HL-60/S4 treated with phorbol 12-myristate 13-acetate at 8.2 ng/mL for 4 days and 3 days (cell line): Measurements from ENCODE around the gene SLCO3A1.
"Not testable (repeated sequence)": the region's sequence is repeated elsewhere in the genome, so short reads cannot be mapped to it uniquely, and the experiment has no call there.

Experiments
- in situ Hi-C: fragments of 300-500 bp; cut with MboI; formaldehyde crosslinking; loops from 2 replicates; pipeline ENCODE4 v1.15.0; 2022; ENCODE audit warnings: low sequenced_read_pairs

SLCO3A1 gene

DNA sequence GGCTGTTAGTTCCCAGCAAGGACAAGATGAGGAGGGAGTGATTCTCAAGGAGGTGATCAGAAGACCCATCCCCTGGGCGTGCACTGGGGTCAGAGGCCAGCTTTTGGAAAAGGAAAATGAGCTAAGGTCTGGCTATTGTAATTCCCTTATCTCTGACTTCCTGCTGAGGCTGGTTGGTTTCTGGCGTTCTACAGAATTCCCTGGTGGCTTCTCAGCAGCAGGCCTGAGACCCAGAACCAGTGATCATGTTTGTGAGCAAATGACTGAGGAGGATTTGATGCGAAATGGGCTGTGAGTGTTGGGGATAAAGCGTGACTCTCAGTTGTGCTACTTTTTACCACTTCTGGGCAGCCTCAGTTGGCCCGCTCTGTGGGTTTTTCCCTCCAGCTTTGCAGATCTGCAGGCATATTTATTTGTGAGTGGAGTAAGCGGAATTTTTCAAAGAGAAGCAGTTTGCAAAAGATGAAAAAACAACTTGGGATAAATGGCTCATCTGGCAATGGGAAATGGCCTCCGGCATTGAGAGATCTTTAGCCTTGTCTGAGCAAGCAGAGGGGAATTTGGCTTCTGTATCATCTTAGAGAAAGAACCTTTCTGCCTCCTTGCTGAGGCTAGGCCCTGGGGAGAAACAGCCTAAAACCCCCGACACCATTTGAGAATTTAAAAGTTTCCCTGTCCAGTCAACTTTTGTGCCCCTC is 102.7 kb downstream of the SLCO3A1 start:
- in situ Hi-C loops, result no loop called here

DNA sequence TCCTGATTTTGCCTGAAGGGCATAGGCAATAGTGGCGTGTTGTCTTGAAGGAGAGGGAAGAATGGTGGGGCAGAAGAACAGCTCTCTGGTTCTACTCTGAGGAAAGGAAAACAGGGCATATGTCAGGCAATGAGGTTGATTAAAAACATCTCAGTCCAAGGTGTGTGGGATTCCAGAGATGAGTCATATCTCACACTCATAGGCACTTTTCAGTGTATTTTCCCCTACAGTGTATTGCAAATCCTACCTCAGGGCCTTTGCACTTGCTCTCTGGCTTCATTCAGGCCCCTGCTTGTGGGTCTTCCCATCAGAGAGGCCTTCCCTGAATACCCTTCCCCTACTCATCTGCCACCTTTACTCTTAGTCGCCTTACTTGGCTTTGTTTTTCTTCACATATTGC is 107.8 kb downstream of the SLCO3A1 start:
- in situ Hi-C loops, result no loop called here

DNA sequence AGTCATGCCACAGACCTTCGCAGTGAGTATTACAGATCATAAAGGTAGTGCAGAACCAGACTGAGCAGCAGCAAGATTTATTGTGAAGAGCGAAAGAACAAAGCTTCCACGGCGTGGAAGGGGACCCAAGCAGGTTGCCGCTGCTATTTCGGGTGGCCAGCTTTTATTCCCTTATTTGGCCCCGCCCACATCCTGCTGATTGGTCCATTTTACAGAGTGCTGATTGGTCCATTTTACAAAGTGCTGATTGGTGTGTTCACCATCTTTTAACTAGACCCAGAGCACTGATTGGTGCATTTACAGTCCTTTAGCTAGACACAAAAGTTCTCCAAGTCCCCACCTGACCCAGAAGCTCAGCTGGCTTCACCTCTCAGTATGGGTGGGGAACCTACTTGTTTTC is 110.2 kb downstream of the SLCO3A1 start:
- in situ Hi-C loops, result not testable (repeated sequence)

DNA sequence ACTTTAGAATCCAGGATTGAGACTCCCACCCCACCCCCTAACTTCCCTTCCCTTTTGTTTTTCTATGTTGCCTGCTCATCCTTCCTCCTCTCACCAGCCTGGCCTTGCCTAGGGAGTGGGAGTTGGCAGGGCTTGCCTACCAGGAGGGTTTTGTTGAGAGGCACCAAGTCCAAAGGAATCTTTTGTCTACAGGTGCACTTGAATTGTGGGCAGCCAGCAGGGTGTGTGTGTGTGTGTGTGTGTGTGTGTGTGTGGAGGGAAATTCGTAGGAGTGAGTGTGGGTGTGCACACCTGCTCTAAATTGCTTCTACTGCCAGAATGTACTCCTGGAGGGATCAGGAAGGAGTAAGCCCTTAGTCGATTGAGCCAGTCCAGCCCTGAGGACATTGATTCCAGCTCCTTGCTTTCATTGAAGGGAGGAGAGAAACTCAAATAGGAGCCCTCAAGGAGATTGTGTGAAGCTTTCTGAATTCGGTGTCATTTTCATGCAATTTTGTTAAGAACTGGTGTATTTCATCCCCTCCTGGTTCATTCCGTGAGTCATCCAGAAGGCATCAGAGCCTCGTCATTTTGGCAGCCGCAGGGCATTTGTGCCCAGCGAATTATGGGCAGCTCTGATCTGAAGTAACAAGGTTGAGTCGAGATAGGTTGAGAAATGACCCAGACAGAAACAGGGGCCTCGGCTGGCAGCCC is 112.1 kb downstream of the SLCO3A1 start:
- in situ Hi-C loops, result no loop called here

DNA sequence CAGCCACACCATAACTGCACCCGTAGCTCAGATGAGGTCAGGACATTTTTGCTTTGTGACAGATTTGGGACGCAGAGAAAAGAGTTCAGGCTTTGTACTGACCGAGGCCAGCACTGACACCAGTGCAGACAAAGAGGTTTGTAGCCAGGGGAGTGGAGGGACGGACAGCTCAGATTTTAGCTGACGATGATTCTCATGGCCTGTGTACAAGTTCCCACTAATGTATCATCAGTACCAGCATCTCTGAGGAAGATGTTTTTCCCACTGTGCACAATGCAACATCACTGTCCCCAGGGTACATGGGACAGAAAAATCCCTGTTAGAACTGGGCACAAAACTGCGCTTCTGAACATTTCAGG is 112.7 kb downstream of the SLCO3A1 start:
- in situ Hi-C loops, result no loop called here

DNA sequence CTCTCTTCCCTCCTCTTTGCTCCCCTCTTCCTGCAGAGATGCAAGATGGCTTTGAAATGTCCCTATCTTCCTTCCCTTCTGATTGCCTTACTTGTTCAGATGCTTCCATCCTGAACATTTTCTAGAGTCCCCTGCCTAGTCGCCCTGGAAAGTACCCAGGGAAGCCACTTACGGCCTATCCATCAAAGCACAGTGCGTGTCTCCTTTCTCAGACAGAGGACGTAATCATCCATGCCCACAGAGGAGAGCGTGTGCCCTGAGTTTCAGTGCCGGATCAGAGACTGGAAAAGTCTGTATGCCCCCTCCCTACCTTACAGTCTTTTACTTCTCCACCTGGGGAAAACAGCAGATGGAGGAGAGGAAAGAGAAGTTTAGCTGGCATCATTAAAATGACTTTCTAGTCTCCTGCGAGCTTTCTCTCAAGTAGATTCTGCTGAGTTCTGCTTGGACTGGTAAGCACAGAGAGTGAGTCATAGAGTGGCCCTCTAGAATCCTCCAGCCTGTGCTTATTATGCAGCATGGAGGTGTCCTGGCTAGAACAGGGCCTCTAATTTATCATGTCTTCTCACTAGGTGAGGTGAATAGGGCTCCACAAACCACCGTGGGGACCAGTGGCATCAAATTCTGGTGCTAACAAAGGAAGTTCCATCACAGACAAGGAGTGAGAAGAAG is 114.6 kb downstream of the SLCO3A1 start:
- in situ Hi-C loops, result no loop called here

DNA sequence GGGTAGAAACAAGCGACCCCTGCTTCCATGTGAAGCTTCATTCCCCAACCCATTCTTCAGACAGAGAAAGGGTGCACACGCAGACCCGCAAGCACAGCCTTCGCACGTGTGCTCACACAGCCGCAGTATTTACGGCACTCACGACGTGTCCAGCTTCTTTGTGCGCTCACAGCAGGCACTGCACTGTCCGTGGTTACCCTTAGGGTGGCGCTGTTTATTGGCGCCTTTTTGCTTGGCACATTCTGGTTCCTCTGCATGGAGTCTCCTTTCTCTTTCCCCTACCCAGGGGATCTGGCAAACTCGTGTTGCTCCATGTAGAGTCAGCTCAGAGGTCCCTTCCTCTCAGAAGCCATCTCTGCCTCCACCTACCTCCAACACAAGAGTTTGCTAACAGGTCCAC is 115.1 kb downstream of the SLCO3A1 start:
- in situ Hi-C loops, result no loop called here

DNA sequence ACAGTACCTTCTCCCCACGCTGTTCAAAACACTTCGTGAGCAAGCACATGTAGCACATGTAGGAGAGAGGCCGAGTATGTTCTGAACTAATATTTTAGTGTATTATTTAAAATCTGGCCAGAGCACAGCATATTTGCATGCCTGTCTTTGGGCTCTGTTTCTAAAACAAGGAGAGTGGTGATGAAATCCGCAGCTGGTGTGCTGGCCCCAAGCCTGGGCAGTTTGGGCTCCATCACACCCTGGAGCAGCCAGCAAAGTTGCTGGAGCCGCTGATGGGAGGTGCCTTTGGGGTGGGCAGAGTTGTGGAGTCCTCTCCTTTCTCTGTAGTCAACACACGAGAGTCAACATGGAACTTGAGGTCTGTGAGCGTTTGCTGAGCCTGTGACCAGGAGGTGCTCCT is 116.6 kb downstream of the SLCO3A1 start:
- in situ Hi-C loops, result no loop called here

DNA sequence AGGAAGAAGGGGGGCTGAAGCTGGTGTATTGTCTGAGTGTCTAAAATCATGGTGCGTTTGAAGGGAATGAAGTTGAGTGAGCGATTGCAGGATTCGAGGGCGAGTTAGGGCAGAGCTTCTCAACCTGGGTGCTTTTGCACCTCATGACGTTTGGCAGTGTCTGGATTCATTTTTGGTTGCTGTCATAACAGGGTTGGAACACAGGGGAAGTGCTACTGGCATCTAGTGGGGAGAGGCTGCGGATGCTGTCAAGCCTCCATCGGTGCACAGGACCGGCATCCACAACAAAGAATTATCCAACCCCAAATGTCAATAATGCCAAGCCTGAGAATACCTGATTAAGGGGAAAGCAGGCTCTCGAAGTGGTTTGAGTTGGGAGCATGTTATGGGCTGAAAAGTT is 120.0 kb downstream of the SLCO3A1 start:
- in situ Hi-C loops, result no loop called here

DNA sequence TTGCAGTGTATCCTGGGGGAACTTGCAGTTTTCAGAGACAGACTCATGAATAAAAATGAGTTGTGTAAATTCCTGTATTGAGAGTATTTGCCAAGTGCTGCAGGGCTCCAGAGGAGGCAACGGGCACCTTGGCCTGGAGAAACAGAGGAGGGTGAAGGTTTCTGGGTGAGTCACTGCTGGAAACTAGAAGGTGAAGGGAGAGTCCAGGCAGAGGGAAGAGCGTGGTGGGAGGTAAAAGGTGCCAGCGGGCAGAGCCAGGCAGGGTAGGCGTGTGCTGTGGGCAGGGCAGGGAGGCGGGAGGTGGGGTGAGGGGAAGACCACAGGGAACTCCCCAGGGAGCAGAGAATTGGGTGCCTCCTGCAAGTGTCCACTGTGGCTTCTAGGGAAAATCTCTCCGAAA is 120.8 kb downstream of the SLCO3A1 start:
- in situ Hi-C loops, result no loop called here

DNA sequence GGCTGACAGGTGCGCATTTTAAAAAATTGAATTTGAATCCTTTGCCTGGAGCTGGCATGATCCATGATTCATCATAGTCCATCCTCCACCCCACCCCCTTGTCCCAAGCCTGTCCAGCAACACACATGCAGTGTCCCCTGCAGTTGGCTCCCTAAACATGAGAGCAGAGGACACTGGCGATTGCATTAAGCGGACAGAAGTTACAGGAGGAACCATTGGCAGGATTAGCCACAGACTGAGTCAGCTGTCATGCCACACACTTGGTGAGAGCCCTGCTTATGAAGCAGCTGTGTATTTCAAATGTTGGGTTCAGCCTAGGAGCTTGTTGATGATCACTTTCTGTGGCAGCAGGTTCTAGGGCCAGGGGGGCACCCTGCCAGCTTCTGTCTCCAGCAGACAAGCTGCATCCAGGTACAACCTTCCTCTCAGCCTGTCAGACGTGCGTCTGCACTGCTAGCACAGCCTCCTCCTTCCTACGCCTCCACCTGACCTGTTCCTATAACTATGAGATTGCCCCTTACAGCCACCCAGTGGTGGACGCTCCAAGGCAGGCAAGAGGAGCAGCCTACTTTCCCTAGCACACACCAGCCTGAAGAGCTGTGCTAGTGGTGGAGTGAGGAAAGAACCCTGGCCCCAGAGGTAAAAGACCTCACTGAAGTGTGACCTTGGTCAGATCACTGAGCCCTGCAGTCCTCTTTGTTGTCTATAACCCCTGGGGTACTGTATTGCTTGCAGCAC is 121.9 kb downstream of the SLCO3A1 start:
- in situ Hi-C loops, result no loop called here

DNA sequence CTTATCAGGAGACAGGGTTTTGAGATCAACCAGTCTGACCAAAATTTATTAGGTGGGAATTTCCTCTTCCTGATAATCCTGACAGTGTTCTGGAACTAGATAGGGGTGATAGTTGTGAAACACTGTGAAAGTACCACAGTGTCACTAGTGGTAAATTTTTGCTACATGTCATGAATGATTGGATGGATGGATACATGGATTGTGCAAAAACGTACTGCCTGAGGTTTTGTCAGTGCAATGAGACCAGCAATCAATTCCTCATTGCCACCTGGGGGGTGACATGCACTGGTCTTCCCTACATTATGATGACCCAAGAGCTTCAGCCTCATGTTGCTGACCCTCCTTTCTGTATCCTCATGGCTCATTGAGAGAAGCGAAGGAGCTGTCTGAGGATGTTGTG is 123.5 kb downstream of the SLCO3A1 start:
- in situ Hi-C loops, result no loop called here

DNA sequence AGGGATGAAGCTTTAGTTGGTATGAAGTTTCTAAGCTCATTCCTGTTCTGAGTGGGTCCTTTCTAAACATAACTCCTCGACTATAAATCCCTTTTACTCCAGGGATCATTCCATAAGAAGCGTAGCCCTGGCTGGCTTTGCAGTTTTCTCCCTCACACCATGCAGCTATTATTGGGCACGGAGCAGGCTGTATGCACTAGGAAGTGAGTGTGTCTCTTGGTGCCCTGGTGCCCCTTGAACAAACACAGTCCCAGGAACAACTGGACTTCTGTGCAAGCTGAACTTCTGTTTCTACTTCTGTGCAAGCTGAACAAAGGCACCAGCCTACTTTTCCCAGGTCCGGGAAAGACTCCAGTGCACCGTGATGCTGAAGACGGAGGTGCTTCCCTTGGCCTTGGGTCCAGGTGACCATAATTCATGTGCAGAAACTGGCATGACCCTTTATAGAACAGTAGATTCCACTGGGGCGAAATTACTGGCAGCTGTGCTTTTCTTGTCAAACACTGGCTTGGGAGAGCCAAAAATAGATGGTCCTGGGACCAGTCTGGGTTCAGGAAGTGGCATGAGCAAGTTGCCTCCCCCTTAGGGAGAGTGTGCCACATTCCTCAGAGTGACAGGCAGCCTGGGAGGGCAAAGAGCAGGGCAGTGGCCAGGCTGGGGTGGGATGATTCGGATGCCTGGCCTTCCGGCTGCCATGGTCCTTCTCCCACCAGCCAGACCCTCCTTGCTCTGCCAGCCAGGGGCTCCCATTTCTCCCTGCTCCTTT is 127.2 kb downstream of the SLCO3A1 start:
- in situ Hi-C loops, result no loop called here

DNA sequence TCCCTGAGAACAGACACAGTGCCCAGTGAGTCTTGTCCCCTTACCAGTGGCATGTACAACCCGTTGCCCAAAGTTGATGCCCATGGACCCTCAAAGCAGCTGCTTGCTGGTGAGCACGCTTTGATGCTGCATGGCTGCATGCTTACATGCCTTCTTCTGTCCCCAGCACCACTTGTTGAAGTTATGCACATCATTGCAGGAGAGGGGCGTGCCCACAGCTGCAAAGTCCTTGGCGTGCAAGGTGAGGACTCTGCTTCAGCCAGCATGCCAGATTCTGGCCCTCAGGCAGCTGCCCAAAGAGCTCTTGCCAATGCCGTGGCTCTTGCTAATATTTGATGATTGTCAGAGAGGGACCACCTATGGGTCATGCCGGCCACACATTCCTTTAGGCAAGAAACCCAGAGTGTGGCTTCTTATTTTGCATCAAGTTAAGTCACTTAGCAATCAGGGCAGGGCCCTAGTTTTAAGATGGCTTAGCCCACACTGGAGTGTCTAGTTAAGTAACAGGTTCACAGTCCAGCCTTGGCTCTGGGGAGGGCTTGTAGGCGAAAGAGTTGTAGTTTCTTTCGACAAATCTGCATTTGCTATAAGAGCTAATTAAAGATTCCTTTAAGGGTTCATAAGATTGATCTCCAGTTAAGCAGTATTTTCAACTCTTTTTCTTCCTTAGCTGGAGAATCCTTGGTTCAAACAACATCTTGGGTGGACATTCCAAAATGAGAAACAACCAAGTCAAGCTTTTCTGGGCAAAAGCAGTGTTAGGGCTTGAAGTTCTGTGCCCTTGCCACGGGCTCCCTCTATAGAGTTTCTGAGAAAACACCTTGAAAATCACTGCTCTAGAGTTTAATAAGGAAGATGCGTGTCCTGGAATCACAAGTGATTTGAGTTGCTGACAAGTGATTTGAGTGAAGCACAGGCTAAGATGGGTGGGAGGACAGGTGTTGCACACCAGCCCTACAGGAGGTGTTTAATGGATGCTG is 128.6 kb downstream of the SLCO3A1 start:
- in situ Hi-C loops, result no loop called here

DNA sequence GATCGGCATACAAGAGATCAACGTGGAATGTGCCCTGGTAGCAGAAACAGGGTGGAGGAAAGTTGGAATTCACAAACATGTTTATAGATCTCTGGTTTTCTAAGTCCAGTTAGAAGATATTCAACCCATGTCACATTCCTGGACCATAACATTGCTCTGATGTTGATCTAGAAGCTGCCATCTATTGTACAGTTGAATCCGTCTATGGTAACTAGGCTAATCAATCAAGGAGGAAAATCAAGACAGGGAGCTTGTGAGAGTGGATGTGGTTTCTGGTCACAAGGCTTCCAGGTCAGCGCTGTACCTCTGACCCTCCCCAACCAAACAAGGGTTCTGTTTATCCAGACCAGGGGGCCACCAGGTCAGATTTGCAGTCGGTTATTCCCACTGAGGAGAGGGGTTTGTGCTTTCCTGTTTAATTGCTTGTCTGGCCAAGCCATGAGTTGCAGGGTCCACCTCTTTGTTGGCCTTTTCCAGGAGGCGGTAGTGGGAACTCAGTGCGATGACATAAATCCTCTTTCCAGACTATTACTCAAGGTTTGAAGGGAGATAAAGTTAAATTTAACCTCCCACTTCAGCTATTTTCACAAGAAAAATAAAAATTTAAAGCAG is 130.3 kb downstream of the SLCO3A1 start:
- in situ Hi-C loops, result no loop called here

DNA sequence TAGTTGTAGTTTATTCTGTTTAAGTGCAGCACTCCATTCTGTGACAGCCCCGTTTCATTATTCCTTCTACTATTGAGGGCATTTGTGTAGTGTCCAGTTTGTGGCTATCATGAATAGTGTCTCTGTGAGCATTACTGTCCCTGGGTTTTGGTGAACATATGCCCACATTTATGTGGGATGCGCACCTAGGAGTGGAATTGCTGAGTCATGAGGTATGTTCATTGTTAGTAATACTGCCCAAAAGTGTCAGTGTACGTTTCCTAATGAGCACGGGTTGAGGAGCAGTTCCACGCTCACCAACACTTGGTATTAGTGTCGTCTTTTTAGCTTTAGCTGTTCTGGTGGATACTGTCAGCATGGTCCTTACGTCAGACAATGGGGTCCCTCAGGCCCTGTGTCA is 131.8 kb downstream of the SLCO3A1 start:
- in situ Hi-C loops, result no loop called here

DNA sequence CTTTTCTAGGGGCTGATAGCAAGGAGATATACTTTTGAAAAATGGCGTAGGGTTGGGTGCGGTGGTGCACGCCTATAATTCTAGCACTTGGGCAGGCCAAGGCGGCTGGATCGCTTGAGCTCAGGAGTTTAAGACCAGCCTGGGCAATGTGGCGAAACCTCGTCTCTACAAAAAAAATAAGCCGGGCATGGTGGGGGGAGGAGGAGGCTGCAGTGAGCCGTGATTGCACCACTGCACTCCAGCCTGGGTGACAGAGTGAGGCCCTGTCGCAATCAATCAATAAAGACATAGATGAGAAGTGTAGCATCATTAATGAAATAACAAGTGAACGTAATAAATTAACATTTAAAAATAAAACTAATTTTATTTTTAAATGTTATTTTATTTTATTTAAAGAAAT is 134.6 kb downstream of the SLCO3A1 start:
- in situ Hi-C loops, result no loop called here

DNA sequence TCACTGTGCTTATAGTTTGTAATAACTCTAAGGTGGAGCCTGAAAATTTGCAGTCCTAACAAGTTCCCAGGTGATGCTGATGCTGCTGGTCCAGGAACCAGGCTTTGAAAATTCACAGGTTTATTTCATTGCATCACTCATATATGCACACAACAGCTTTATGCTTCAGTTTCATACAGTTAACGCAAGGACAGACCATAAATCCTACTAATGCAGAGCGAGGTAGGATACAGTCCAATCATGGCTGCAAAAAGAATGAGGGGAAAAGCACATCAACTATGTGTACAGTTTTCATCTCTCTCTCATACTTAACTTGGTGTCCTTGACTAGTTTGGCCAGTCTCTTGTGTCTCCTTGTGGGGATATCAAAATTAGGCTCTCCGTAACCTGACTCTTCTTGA is 135.1 kb downstream of the SLCO3A1 start:
- in situ Hi-C loops, result no loop called here

DNA sequence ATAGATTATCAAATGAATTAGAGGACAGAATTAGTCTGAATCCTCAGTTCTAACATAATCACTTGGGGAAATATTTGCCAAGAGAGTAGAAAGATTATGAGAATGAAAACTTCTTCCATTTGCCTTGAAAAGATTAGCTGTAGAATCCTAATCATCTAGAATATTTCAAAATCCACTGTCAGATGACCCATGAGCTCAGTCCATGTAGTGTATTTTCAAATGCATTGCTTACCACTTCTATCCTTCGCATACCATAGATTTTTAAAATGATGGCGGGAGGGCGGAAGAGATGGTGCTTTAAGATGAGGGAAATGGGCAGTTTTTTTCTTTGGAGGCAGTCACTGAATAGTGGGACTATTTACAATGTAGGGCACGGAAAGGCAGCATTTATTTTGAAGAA is 136.3 kb downstream of the SLCO3A1 start:
- in situ Hi-C loops, result no loop called here
